G401.6 (cell line): ENCODE results near the gene HAUS1.
A peak's percentile ranks its signal among the peaks of the same experiment; 100 is the strongest.
"Not testable (repeated sequence)": the region's sequence is repeated elsewhere in the genome, so short reads cannot be mapped to it uniquely, and the experiment has no call there.

ENCODE experiments used
- FAIRE-seq: peaks from 2 replicates; lab custom pipeline; 2012; peaks lifted over from hg19 to GRCh38; lab: Jason Lieb, UNC

HAUS1 gene

GRCh38 chr18:46095532-46095931, 8.7 kb upstream of the HAUS1 start:
- no peak for FAIRE-seq

GRCh38 chr18:46096651-46097300, 7.4 kb upstream of the HAUS1 start:
- FAIRE-seq = no peak

- FAIRE-seq = no peak
Observed at GRCh38 chr18:46097431-46097800, 6.8 kb upstream of the HAUS1 start.

GRCh38 chr18:46097801-46098615, 6.2 kb upstream of the HAUS1 start, which contains the start of gene ATP5F1A:
Gene ATP5F1A, minus strand, starts transcription at chr18:46098296. Its CDS starts 65 bp downstream, at chr18:46098231.
- no peak for FAIRE-seq

- no peak for FAIRE-seq
Observed at GRCh38 chr18:46098616-46098933, 5.6 kb upstream of the HAUS1 start.

GRCh38 chr18:46099463-46099862, 4.7 kb upstream of the HAUS1 start:
- FAIRE-seq = no peak

- no peak for FAIRE-seq
Observed at GRCh38 chr18:46109386-46109785, 5.2 kb downstream of the HAUS1 start.

GRCh38 chr18:46110406-46110805, 6.2 kb downstream of the HAUS1 start:
- no peak for FAIRE-seq

- FAIRE-seq = no peak
Observed at GRCh38 chr18:46113751-46114150, 9.6 kb downstream of the HAUS1 start.

- not testable (repeated sequence) for FAIRE-seq
Observed at GRCh38 chr18:46126625-46127024, 22.4 kb downstream of the HAUS1 start.

- FAIRE-seq = no peak
Observed at GRCh38 chr18:46130061-46130460, 25.9 kb downstream of the HAUS1 start.

- not testable (repeated sequence) for FAIRE-seq
Observed at GRCh38 chr18:46130549-46130948, 26.4 kb downstream of the HAUS1 start.

GRCh38 chr18:46133534-46133933, 29.3 kb downstream of the HAUS1 start:
- FAIRE-seq = no peak

- no peak for FAIRE-seq
Observed at GRCh38 chr18:46134920-46135675, 30.9 kb downstream of the HAUS1 start.

- FAIRE-seq = no peak
Observed at GRCh38 chr18:46140173-46140572, 36.0 kb downstream of the HAUS1 start.

GRCh38 chr18:46141199-46141598, 37.0 kb downstream of the HAUS1 start:
- FAIRE-seq = no peak

- peak; percentile 99 for FAIRE-seq
Observed at GRCh38 chr18:46148810-46149209, 44.6 kb downstream of the HAUS1 start.

GRCh38 chr18:46152436-46152807, 48.2 kb downstream of the HAUS1 start:
- FAIRE-seq = no peak

- FAIRE-seq = peak; percentile 94
Observed at GRCh38 chr18:46152808-46153617, 48.8 kb downstream of the HAUS1 start.

- FAIRE-seq = peak; percentile 98
Observed at GRCh38 chr18:46155641-46156051, 51.5 kb downstream of the HAUS1 start.

- FAIRE-seq = no peak
Observed at GRCh38 chr18:46156124-46156745, 52.0 kb downstream of the HAUS1 start.

- no peak for FAIRE-seq
Observed at GRCh38 chr18:46156843-46157242, 52.7 kb downstream of the HAUS1 start.
